NOMO-1 (cell line): ENCODE results near the gene C20orf141.
"Not testable (repeated sequence)": the region's sequence is repeated elsewhere in the genome, so short reads cannot be mapped to it uniquely, and the experiment has no call there.

Experiments used
- DNase-seq, 2 experiments: peaks; one replicate each; lab custom pipeline; 2025; ENCODE audit not compliant: unreplicated experiment in 2 of 2; lab: John Stamatoyannopoulos, UW

Gene C20orf141

GRCh38 chr20:2814587-2815051 is at the start of gene C20orf141:
C20orf141 (plus strand) TSS chr20:2814987; CDS start chr20:2815185, 198 bp downstream.
- DNase-seq, result no peak

- no peak for DNase-seq
Measured at GRCh38 chr20:2767768-2768631, 46.8 kb upstream of the C20orf141 start.

GRCh38 chr20:2768632-2769015 is 46.2 kb upstream of the C20orf141 start:
- no peak for DNase-seq

GRCh38 chr20:2770091-2770490 is 44.7 kb upstream of the C20orf141 start:
- not testable (repeated sequence) for DNase-seq

GRCh38 chr20:2771631-2772080 is 43.1 kb upstream of the C20orf141 start:
- DNase-seq, result no peak

GRCh38 chr20:2773812-2774211 is 41.0 kb upstream of the C20orf141 start:
- no peak for DNase-seq

- no peak for DNase-seq
Measured at GRCh38 chr20:2775139-2775538, 39.6 kb upstream of the C20orf141 start.

GRCh38 chr20:2778602-2779321 is 36.0 kb upstream of the C20orf141 start:
- DNase-seq, result no peak

GRCh38 chr20:2780948-2781347 is 33.8 kb upstream of the C20orf141 start:
- DNase-seq, result no peak

- DNase-seq, result no peak
Measured at GRCh38 chr20:2783908-2784566, 30.8 kb upstream of the C20orf141 start.

- no peak for DNase-seq
Measured at GRCh38 chr20:2793471-2793870, 21.3 kb upstream of the C20orf141 start.

GRCh38 chr20:2794202-2794748 is 20.5 kb upstream of the C20orf141 start:
- no peak for DNase-seq

- no peak for DNase-seq
Measured at GRCh38 chr20:2794866-2795447, 19.8 kb upstream of the C20orf141 start.

GRCh38 chr20:2795451-2795850 is 19.3 kb upstream of the C20orf141 start:
- no peak for DNase-seq

GRCh38 chr20:2796011-2796660 is 18.7 kb upstream of the C20orf141 start:
- no peak for DNase-seq

GRCh38 chr20:2797136-2797983 is 17.4 kb upstream of the C20orf141 start:
- no peak for DNase-seq

GRCh38 chr20:2798095-2798805 is 16.5 kb upstream of the C20orf141 start:
- DNase-seq, result no peak

- DNase-seq, result no peak
Measured at GRCh38 chr20:2798814-2799213, 16.0 kb upstream of the C20orf141 start.

GRCh38 chr20:2799271-2799670 is 15.5 kb upstream of the C20orf141 start:
- DNase-seq, result no peak
